ENCODE data around the gene SFMBT2. TPM values are rescaled to one million over a fixed set of nuclear protein-coding genes. Genes with fewer than 3 reads are reported as not detected.

The SFMBT2 gene
- total RNA-seq, 1 experiment from 2014 or later = not detected

- in situ Hi-C loops (cut with HindIII; ENCODE audit: low sequenced_read_pairs) = no loop called here
- no peak for DNase-seq (ENCODE audit: low spot score)
Measured at GRCh38 chr10:7428673-7429350, 18.0 kb upstream of the SFMBT2 start.

- in situ Hi-C loops (cut with HindIII; ENCODE audit: low sequenced_read_pairs) = no loop called here
- DNase-seq (ENCODE audit: low spot score) = no peak
Measured at GRCh38 chr10:7426349-7426748, 15.5 kb upstream of the SFMBT2 start.

- DNase-seq (ENCODE audit: low spot score) = no peak
- in situ Hi-C loops (cut with HindIII; ENCODE audit: low sequenced_read_pairs) = no loop called here
Measured at GRCh38 chr10:7425691-7426090, 14.9 kb upstream of the SFMBT2 start.

GRCh38 chr10:7424919-7425318 lies 14.1 kb upstream of the SFMBT2 start:
- no peak for DNase-seq (ENCODE audit: low spot score)
- in situ Hi-C loops (cut with HindIII; ENCODE audit: low sequenced_read_pairs) = no loop called here

GRCh38 chr10:7424315-7424714 lies 13.5 kb upstream of the SFMBT2 start:
- in situ Hi-C loops (cut with HindIII; ENCODE audit: low sequenced_read_pairs) = no loop called here
- no peak for DNase-seq (ENCODE audit: low spot score)

GRCh38 chr10:7423521-7423920 lies 12.7 kb upstream of the SFMBT2 start:
- no peak for DNase-seq (ENCODE audit: low spot score)

GRCh38 chr10:7421526-7421925 lies 10.7 kb upstream of the SFMBT2 start:
- DNase-seq (ENCODE audit: low spot score) = no peak
- in situ Hi-C loops (cut with HindIII; ENCODE audit: low sequenced_read_pairs) = no loop called here

More at GRCh38 chr10:7423521-7423920, 12.7 kb upstream of the SFMBT2 start:
- in situ Hi-C loops (cut with HindIII; ENCODE audit: low sequenced_read_pairs) = no loop called here

GRCh38 chr10:7419998-7420397 lies 9.2 kb upstream of the SFMBT2 start:
- in situ Hi-C loops (cut with HindIII; ENCODE audit: low sequenced_read_pairs) = no loop called here
- no peak for DNase-seq (ENCODE audit: low spot score)

GRCh38 chr10:7417807-7418206 lies 7.0 kb upstream of the SFMBT2 start:
- in situ Hi-C loops (cut with HindIII; ENCODE audit: low sequenced_read_pairs) = no loop called here
- no peak for DNase-seq (ENCODE audit: low spot score)

- peak; percentile 65 for DNase-seq (ENCODE audit: low spot score)
- in situ Hi-C loops (cut with HindIII; ENCODE audit: low sequenced_read_pairs) = no loop called here
Measured at GRCh38 chr10:7417103-7417623, 6.3 kb upstream of the SFMBT2 start.

- in situ Hi-C loops (cut with HindIII; ENCODE audit: low sequenced_read_pairs) = no loop called here
- DNase-seq (ENCODE audit: low spot score) = no peak
Measured at GRCh38 chr10:7414766-7415165, 3.9 kb upstream of the SFMBT2 start.

- no peak for DNase-seq (ENCODE audit: low spot score)
- in situ Hi-C loops (cut with HindIII; ENCODE audit: low sequenced_read_pairs) = no loop called here
Measured at GRCh38 chr10:7412928-7413282, 2.1 kb upstream of the SFMBT2 start.

GRCh38 chr10:7412237-7412927 lies 1.5 kb upstream of the SFMBT2 start:
- in situ Hi-C loops (cut with HindIII; ENCODE audit: low sequenced_read_pairs) = no loop called here
- peak; percentile 38 for DNase-seq (ENCODE audit: low spot score)

- no peak for DNase-seq (ENCODE audit: low spot score)
- in situ Hi-C loops (cut with HindIII; ENCODE audit: low sequenced_read_pairs) = no loop called here
Measured at GRCh38 chr10:7411671-7412128, 866 bp upstream of the SFMBT2 start.

GRCh38 chr10:7410301-7410861 lies 453 bp downstream of the SFMBT2 start:
- in situ Hi-C loops (cut with HindIII; ENCODE audit: low sequenced_read_pairs) = no loop called here
- peak; percentile 42 for DNase-seq (ENCODE audit: low spot score)

GRCh38 chr10:7409732-7410168 lies 1.1 kb downstream of the SFMBT2 start:
- DNase-seq (ENCODE audit: low spot score) = peak; percentile 46
- in situ Hi-C loops (cut with HindIII; ENCODE audit: low sequenced_read_pairs) = no loop called here

GRCh38 chr10:7409045-7409731 lies 1.6 kb downstream of the SFMBT2 start:
- in situ Hi-C loops (cut with HindIII; ENCODE audit: low sequenced_read_pairs) = no loop called here
- DNase-seq (ENCODE audit: low spot score) = peak; percentile 59

GRCh38 chr10:7408291-7409044 lies 2.4 kb downstream of the SFMBT2 start:
- in situ Hi-C loops (cut with HindIII; ENCODE audit: low sequenced_read_pairs) = no loop called here
- DNase-seq (ENCODE audit: low spot score) = peak; percentile 55

All from G401 (cell line).